H1 (cell line): ENCODE data around the gene MRM3. TPM values are rescaled to one million over a fixed set of nuclear protein-coding genes. Genes with fewer than 3 reads are reported as not detected.

Experiments
- CTCF ChIA-PET: fragments of 300-600 bp; sonication (Branson Sonifier 250); formaldehyde crosslinking; loops from one replicate; lab custom pipeline; 2021; ENCODE audit not compliant: partially characterized antibody; lab: Charles Lee
- POLR2A ChIA-PET: fragments of 300-600 bp; sonication (Branson Sonifier 250); formaldehyde crosslinking; loops from one replicate; lab custom pipeline; 2021; ENCODE audit warnings: inconsistent platforms; ENCODE audit not compliant: partially characterized antibody; lab: Charles Lee
- DNase-seq, 2 experiments: peaks; one replicate each; pipeline versions ENCODE4 v3.0.0 to v3.0.0-alpha.2; 2010 to 2022; ENCODE audit warnings: low spot score in 2 of 2, low read depth in 1 of 2, mixed read lengths in 1 of 2
- FAIRE-seq: peaks from 2 replicates; lab custom pipeline; 2011; peaks lifted over from hg19 to GRCh38; lab: Jason Lieb, UNC
- H2AFZ ChIP-seq: 2 replicates; pipeline ENCODE4 v1.8.1; 2012; ENCODE audit warnings: low read length, inconsistent platforms
- H2AK5ac ChIP-seq: 2 replicates; pipeline ENCODE4 v1.6.1; 2013; ENCODE audit warnings: low read depth, low read length
- H2BK120ac ChIP-seq: replicated peaks from 2 replicates; pipeline ENCODE3; 2013; ENCODE audit warnings: low read depth, low read length, inconsistent platforms
- H2BK12ac ChIP-seq: 2 replicates; pipeline ENCODE4 v1.6.1; 2013; ENCODE audit warnings: low read depth, low read length
- H2BK15ac ChIP-seq: 2 replicates; pipeline ENCODE4 v1.6.1; 2013; ENCODE audit warnings: low read length
- H2BK20ac ChIP-seq: 2 replicates; pipeline ENCODE4 v1.6.1; 2013; ENCODE audit warnings: low read length
- H2BK5ac ChIP-seq: 2 replicates; pipeline ENCODE4 v1.6.1; 2013; ENCODE audit warnings: low read depth, low read length
- H3K14ac ChIP-seq: 2 replicates; pipeline ENCODE4 v1.6.1; 2013; ENCODE audit warnings: inconsistent platforms; ENCODE audit not compliant: insufficient read length
- H3K18ac ChIP-seq: 2 replicates; pipeline ENCODE4 v1.6.1; 2013; ENCODE audit warnings: low read length; ENCODE audit errors: extremely low read depth
- H3K23ac ChIP-seq: 2 replicates; pipeline ENCODE4 v1.6.1; 2013; ENCODE audit warnings: inconsistent platforms; ENCODE audit not compliant: insufficient read length
- H3K23me2 ChIP-seq: 2 replicates; pipeline ENCODE4 v1.6.1; 2013; ENCODE audit warnings: low read depth, low read length
- H3K27ac ChIP-seq: 2 replicates; pipeline ENCODE4 v1.6.1; 2011; ENCODE audit warnings: low read depth, low read length, inconsistent platforms
- H3K27me3 ChIP-seq, 4 experiments: replicated peaks in 1 of 4; 1 replicate in 1 of 4; 2 replicates in 3 of 4; pipeline versions ENCODE4 v1.6.1 to v1.8.1; 2011 to 2013; ENCODE audit warnings: low read length in 3 of 4, mild to moderate bottlenecking in 3 of 4, inconsistent platforms in 2 of 4, mixed read lengths in 2 of 4, moderate library complexity in 1 of 4; ENCODE audit not compliant: control insufficient read depth in 3 of 4, insufficient read depth in 3 of 4; ENCODE audit errors: extremely low read depth in 1 of 4
- H3K36me3 ChIP-seq, 4 experiments: 2 replicates each; pipeline versions ENCODE4 v1.6.1 to v1.8.1; 2011 to 2013; ENCODE audit warnings: mild to moderate bottlenecking in 4 of 4, low read length in 3 of 4, moderate library complexity in 2 of 4, control low read depth in 1 of 4, inconsistent platforms in 1 of 4; ENCODE audit not compliant: insufficient read depth in 4 of 4, control insufficient read depth in 2 of 4
- H3K4ac ChIP-seq: replicated peaks from 2 replicates; pipeline ENCODE3; 2013; ENCODE audit warnings: low read length, low read depth, mixed read lengths, inconsistent platforms; ENCODE audit not compliant: insufficient read length
- H3K4me1 ChIP-seq, 4 experiments: replicated peaks in 1 of 4; 1 replicate in 1 of 4; 2 replicates in 3 of 4; pipeline versions ENCODE4 v1.6.1 to v1.8.1; 2011 to 2013; ENCODE audit warnings: low read length in 3 of 4, inconsistent platforms in 2 of 4, mixed read lengths in 1 of 4; ENCODE audit not compliant: insufficient read depth in 4 of 4, control insufficient read depth in 3 of 4
- H3K4me2 ChIP-seq, 2 experiments: 2 replicates each; pipeline versions ENCODE4 v1.6.1 to v1.8.1; 2011 to 2013; ENCODE audit warnings: low read depth in 2 of 2, low read length in 2 of 2, control low read depth in 1 of 2, inconsistent platforms in 1 of 2, mild to moderate bottlenecking in 1 of 2; ENCODE audit not compliant: insufficient read depth in 1 of 2
- H3K4me3 ChIP-seq, 4 experiments: fragments of 200-600, 300-600 bp in 1 of 4; sonication (generic), shearing (Covaris generic), sonication (Bioruptor Twin) in 1 of 4; 2 replicates each; pipeline versions ENCODE4 v1.5.1 to v1.8.1; 2011 to 2016; ENCODE audit warnings: low read length in 4 of 4, low read depth in 3 of 4, control low read depth in 2 of 4, inconsistent platforms in 2 of 4, mild to moderate bottlenecking in 2 of 4, mixed read lengths in 1 of 4, moderate library complexity in 1 of 4; ENCODE audit not compliant: insufficient read depth in 2 of 4; ENCODE audit errors: extremely low read depth in 1 of 4
- H3K56ac ChIP-seq: replicated peaks from 2 replicates; pipeline ENCODE3; 2013; ENCODE audit warnings: low read depth, mild to moderate bottlenecking, mixed read lengths, low read length, inconsistent platforms; ENCODE audit not compliant: insufficient read length
- H3K79me1 ChIP-seq: 2 replicates; pipeline ENCODE4 v1.6.1; 2013; ENCODE audit warnings: low read depth, low read length, control low read depth
- H3K79me2 ChIP-seq, 2 experiments: 2 replicates each; pipeline versions ENCODE4 v1.6.1 to v1.8.1; 2012 to 2013; ENCODE audit warnings: low read length in 2 of 2, mild to moderate bottlenecking in 2 of 2, inconsistent platforms in 1 of 2; ENCODE audit not compliant: insufficient read depth in 2 of 2, control insufficient read depth in 1 of 2
- H3K9ac ChIP-seq, 4 experiments: replicated peaks in 1 of 4; 1 replicate in 1 of 4; 2 replicates in 3 of 4; pipeline versions ENCODE4 v1.6.1 to v1.8.1; 2011 to 2013; ENCODE audit warnings: low read depth in 3 of 4, low read length in 3 of 4, control low read depth in 2 of 4, mild to moderate bottlenecking in 2 of 4, moderate library complexity in 2 of 4, inconsistent platforms in 1 of 4; ENCODE audit errors: extremely low read depth in 1 of 4
- H3K9me3 ChIP-seq, 2 experiments: 2 replicates each; pipeline versions ENCODE4 v1.6.1 to v1.8.1; 2012 to 2013; ENCODE audit warnings: mild to moderate bottlenecking in 2 of 2, moderate library complexity in 2 of 2, control low read depth in 1 of 2, inconsistent platforms in 1 of 2, low read depth in 1 of 2, low read length in 1 of 2, mixed read lengths in 1 of 2; ENCODE audit not compliant: insufficient read depth in 2 of 2
- H4K20me1 ChIP-seq, 2 experiments: replicated peaks in 1 of 2; 2 replicates each; pipeline versions ENCODE3 to v1.8.1; 2011 to 2013; ENCODE audit warnings: inconsistent platforms in 2 of 2, low read length in 2 of 2, mild to moderate bottlenecking in 1 of 2; ENCODE audit not compliant: insufficient read depth in 2 of 2, control insufficient read depth in 1 of 2
- H4K5ac ChIP-seq: 2 replicates; pipeline ENCODE4 v1.6.1; 2013; ENCODE audit warnings: low read length, low read depth, mixed read lengths, inconsistent platforms; ENCODE audit not compliant: insufficient read length
- H4K8ac ChIP-seq: 2 replicates; pipeline ENCODE4 v1.8.0; 2013; ENCODE audit warnings: mild to moderate bottlenecking, moderate library complexity, low read length, inconsistent platforms; ENCODE audit not compliant: insufficient read depth; ENCODE audit errors: extremely low read depth
- H4K91ac ChIP-seq: replicated peaks from 2 replicates; pipeline ENCODE3; 2013; ENCODE audit warnings: low read length, mixed read lengths, inconsistent platforms; ENCODE audit not compliant: insufficient read length
- CBX5 ChIP-seq: fragments of 300-800, 300-1000 bp; sonication (generic); IDR thresholded peaks from 2 replicates; pipeline ENCODE4 v1.7.1; 2016; ENCODE audit warnings: antibody characterized with exemption, low read length, low read depth
- RAD21 ChIP-seq, 2 experiments: IDR thresholded peaks in 1 of 2; conservative IDR thresholded peaks in 1 of 2; 2 replicates each; pipeline ENCODE4 v1.6.1; 2011; ENCODE audit warnings: low read depth in 2 of 2, low read length in 2 of 2, improper control_type of control experiment in 1 of 2, inconsistent platforms in 1 of 2, mild to moderate bottlenecking in 1 of 2, moderate library complexity in 1 of 2
- SAP30 ChIP-seq: fragments of 300-600 bp; sonication (generic); IDR thresholded peaks from 2 replicates; pipeline ENCODE4 v1.7.1; 2012; ENCODE audit warnings: low read length, moderate library complexity, mild to moderate bottlenecking, inconsistent platforms; ENCODE audit not compliant: insufficient read depth, insufficient replicate concordance
- SIX5 ChIP-seq: IDR thresholded peaks from 2 replicates; pipeline ENCODE4 v1.6.1; 2011; ENCODE audit warnings: mild to moderate bottlenecking, low read depth, low read length
- SP2 ChIP-seq: IDR thresholded peaks from 2 replicates; pipeline ENCODE4 v1.6.1; 2012; ENCODE audit warnings: mild to moderate bottlenecking, low read length, inconsistent platforms
- SUZ12 ChIP-seq: fragments of 200-600 bp; sonication (generic); IDR thresholded peaks from 2 replicates; pipeline ENCODE4 v1.6.1; 2012; ENCODE audit warnings: mild to moderate bottlenecking, inconsistent platforms, low read length, moderate library complexity, mixed read lengths
- TAF1 ChIP-seq: IDR thresholded peaks from 2 replicates; pipeline ENCODE4 v1.6.1; 2011; ENCODE audit warnings: mild to moderate bottlenecking, low read depth, low read length
- WGBS, 2 experiments: shearing (Covaris generic) in 1 of 2; methylation state at CpG; one replicate each; pipeline versions ENCODE4 v1.1.6 to v1.1.7; 2013 to 2015; ENCODE audit warnings: low lambda C conversion rate in 2 of 2, mixed read lengths in 2 of 2, inconsistent platforms in 1 of 2, low coverage in 1 of 2, missing lambda C conversion rate in 1 of 2; ENCODE audit not compliant: insufficient replicate concordance in 2 of 2, insufficient coverage in 1 of 2, insufficient read length in 1 of 2; ENCODE audit errors: extremely low coverage in 1 of 2, missing lambda C conversion rate in 1 of 2; 5-methylcytosine and 5-hydroxymethylcytosine counted together
- polyA plus RNA-seq, 7 experiments: library from polyadenylated mRNA; depleted of rRNA in 3 of 7; stranded (reverse) in 5 of 7; unstranded in 2 of 7; fragments of >200 nt in 5 of 7; fragments of 200-250 nt in 2 of 7; gene quantifications; 1 replicate in 5 of 7; 2 replicates in 1 of 7; 4 replicates in 1 of 7; pipeline versions ENCODE4 v1.2.1 to v1.2.3, GENCODE V29; 2011 to 2013; ENCODE audit warnings: missing spikeins in 2 of 7, mixed read lengths in 2 of 7
- total RNA-seq: library from RNA; stranded (reverse); fragmentation: NEBNext Ultra II Directional; extraction: Animal tissue kit (Norgen Biotek cat#: 25700); gene quantifications from 2 replicates; pipeline ENCODE4 v1.2.1, GENCODE V29; 2021
- TF ChIP-seq, protein P1 (sequence below): IDR thresholded peaks from 2 replicates; pipeline ENCODE4 v1.6.1; 2011; ENCODE audit warnings: low read length, improper control_type of control experiment
- TF ChIP-seq, protein P2 (sequence below): IDR thresholded peaks from 2 replicates; pipeline ENCODE4 v1.6.1; 2012; ENCODE audit warnings: inconsistent platforms

MRM3 gene
- total and polyA plus RNA-seq, 2 of the 8 experiments (the other 6 are each of a cell fraction or from before 2014, with no cell fraction given), result 10.1 to 20.8 TPM

DNA sequence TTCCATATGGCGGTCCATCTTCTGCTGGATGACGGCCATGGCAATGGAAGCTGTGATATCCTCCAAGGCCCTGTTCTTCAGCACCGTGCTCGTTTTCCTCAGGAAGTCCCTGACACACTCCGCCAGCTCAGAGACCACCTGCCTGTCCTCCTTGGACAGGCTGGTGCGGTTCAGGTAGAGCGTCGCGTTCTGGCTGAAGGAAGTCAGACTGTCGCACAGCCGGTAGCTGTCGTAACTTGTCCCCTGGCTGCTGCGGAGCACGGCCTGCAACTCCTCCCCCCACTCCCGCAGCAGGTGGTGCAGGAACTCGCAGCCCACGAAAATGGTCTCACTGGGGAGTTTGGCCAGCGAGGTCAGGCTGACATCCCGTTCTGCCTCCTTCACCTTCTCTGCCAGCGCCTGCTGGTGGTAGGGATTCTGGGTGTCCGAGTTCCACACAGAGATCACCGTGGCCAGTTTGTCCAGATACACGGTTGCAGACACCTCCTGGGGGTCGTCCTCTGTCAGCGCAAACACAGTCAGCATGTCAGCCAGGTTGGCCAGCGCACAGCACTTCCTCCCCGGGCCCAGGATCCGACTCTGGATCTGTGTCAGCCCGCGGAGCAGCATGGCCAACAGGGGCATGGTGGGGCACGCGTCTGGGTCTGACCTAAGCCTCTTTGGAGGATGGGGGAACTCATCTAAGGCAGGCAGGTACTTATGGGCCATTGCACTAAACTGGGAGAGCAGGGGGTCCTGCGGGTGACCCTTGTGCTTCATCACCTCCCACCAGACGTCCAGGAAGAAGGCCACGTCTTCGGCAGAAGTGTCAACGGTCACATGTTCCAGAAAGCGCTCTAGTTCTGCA lies 35.1 kb upstream of the MRM3 start:
- Histone ChIP-seq H2BK120ac (no peak overlapping the region), H3K23me2 (peaks cover 8% of the 10 kb centered on the region), H3K56ac (no peak overlapping the region), H2BK15ac (no peak overlapping the region), H3K36me3 (peaks cover 30 to 69% (median 42%) of the 10 kb centered on the region in 4 experiments), H2AK5ac (no peak overlapping the region), H3K79me2 (peaks cover 3 to 47% of the 10 kb centered on the region in 2 experiments; a peak in 3 of 4 replicates), H3K4me1 (peaks cover 0 to 8% (median 3%) of the 10 kb centered on the region in 4 experiments; a peak in 4 of 7 replicates), H3K9me3 (peaks cover 4 to 7% of the 10 kb centered on the region in 2 experiments; a peak in 2 of 4 replicates), H3K27ac (no peak overlapping the region), H2BK12ac (no peak overlapping the region), H3K27me3 (no peaks in the 10 kb centered on the region), H2BK5ac (no peak overlapping the region; the same call in 1 of the 2 replicates), H2AFZ (no peak overlapping the region), H3K14ac (no peak overlapping the region), H4K91ac (no peak overlapping the region), H3K9ac (no peak overlapping the region), H3K4me2 (no peak overlapping the region), H4K5ac (no peak overlapping the region), H3K79me1 (peaks cover 22% of the 10 kb centered on the region), H4K8ac (no peak overlapping the region; the same call in 1 of the 2 replicates), H3K18ac (no peak overlapping the region), H2BK20ac (no peak overlapping the region), H4K20me1 (peaks cover 3 to 37% of the 10 kb centered on the region in 2 experiments), H3K4me3 (no peak overlapping the region), H3K4ac (no peak overlapping the region), H3K23ac (no peak overlapping the region)
- POLR2A ChIA-PET, result interaction anchor here (0.7 to 3.9 kb wide), 4 partner anchors 10 to 18 kb away, joined by 3 to 15 read pairs (median 6); no protein-coding TSS in a partner anchor
- CTCF ChIA-PET, result interaction anchor here (1.0 kb wide), 1 partner anchor 28 kb away, joined by 3 read pairs; no protein-coding TSS in a partner anchor
- WGBS, 2 experiments, result 97% methylated on average over 35 of the region's 38 CpGs; no CpG with 5 or more reads in 1 of the 2 experiments
- FAIRE-seq, result no peak
- no peak for DNase-seq
- TF ChIP-seq, protein P1, sequence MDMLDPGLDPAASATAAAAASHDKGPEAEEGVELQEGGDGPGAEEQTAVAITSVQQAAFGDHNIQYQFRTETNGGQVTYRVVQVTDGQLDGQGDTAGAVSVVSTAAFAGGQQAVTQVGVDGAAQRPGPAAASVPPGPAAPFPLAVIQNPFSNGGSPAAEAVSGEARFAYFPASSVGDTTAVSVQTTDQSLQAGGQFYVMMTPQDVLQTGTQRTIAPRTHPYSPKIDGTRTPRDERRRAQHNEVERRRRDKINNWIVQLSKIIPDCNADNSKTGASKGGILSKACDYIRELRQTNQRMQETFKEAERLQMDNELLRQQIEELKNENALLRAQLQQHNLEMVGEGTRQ, result no peak
- TF ChIP-seq, protein P2, sequence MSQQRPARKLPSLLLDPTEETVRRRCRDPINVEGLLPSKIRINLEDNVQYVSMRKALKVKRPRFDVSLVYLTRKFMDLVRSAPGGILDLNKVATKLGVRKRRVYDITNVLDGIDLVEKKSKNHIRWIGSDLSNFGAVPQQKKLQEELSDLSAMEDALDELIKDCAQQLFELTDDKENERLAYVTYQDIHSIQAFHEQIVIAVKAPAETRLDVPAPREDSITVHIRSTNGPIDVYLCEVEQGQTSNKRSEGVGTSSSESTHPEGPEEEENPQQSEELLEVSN, result no peak
- TF ChIP-seq SP2 (no peak), SAP30 (no peak), SUZ12 (no peak), SIX5 (no peak), CBX5 (no peak), TAF1 (no peak), RAD21 (IDR thresholded peaks at IDR 0.05 in 1 of 2, conservative IDR thresholded peaks at IDR 0.05 in 1 of 2; ENCODE audit: low read depth in 2 of 2, low read length in 2 of 2) (no peak)
